ENCODE measurements around the gene C16orf89.
"Not testable (repeated sequence)": the region's sequence is repeated elsewhere in the genome, so short reads cannot be mapped to it uniquely, and the experiment has no call there.

DNA sequence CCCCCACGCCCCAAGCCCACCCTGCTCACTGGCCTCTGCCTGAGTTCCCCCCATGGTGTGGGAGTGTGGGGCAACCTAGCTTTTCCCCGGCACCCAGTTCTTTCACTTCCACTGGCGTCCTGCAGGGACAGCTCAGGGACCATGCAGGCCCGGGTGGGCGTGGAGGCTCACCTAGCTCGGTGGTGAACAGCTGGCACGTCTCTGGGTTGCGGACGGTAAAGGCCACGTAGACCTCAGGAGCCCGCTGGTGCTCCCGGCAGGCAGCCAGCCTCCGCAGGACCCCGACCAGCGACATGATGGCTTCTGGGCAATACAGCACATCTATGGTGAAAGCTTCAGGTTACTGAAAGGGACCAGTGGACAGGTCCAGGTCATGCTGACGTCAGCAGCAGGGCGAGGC lies 23.2 kb upstream of the C16orf89 start:
- TF ChIP-seq EZH2 (IDR thresholded peaks at IDR 0.05; ENCODE audit: borderline replicate concordance, low read depth, low read length, severe bottlenecking) = not testable (repeated sequence)
- TF ChIP-seq, protein P1, sequence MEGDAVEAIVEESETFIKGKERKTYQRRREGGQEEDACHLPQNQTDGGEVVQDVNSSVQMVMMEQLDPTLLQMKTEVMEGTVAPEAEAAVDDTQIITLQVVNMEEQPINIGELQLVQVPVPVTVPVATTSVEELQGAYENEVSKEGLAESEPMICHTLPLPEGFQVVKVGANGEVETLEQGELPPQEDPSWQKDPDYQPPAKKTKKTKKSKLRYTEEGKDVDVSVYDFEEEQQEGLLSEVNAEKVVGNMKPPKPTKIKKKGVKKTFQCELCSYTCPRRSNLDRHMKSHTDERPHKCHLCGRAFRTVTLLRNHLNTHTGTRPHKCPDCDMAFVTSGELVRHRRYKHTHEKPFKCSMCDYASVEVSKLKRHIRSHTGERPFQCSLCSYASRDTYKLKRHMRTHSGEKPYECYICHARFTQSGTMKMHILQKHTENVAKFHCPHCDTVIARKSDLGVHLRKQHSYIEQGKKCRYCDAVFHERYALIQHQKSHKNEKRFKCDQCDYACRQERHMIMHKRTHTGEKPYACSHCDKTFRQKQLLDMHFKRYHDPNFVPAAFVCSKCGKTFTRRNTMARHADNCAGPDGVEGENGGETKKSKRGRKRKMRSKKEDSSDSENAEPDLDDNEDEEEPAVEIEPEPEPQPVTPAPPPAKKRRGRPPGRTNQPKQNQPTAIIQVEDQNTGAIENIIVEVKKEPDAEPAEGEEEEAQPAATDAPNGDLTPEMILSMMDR (IDR thresholded peaks at IDR 0.05; ENCODE audit: borderline replicate concordance, extremely low read depth, low read length, poor library complexity, severe bottlenecking) = not testable (repeated sequence)
